ENCODE data around the gene TMX2. TPM values are rescaled to one million over a fixed set of nuclear protein-coding genes. Genes with fewer than 3 reads are reported as not detected.
A peak's percentile ranks its signal among the peaks of the same experiment; 100 is the strongest.

TMX2 gene
- polyA plus RNA-seq, 1 donor (not counting 4 experiments of a cell fraction or from before 2014, with no cell fraction given): 92.8 TPM

DNA sequence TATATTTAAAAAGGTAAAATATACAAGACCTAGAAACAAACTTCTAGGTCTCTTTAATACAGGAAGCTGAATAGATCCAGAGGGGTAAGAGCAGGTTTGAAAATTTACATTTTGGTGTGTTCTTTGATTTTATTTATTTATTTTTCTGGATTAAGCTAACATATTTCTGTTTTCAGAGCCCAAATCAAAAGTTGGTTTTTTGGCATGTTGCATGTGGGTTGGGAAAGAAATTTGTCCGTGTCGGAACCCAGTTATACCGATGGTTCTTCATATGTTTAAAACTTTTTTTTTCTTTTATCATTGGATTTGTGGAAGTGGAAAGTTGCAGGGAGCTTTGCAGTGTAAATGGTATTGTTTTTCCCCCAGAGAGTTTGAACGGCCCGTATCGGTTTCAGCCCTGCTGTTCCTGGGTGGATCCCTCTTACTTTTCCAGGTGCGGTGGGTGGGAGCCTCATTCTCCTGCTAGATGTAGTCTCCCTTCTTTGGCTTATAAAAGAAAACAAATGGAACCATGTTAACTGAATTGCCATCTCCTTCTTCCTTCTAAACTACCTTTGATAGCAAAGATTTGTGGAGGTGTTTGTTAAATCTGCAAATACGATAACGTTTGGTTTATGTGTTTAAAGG lies 50.0 kb downstream of the TMX2 start:
- peaks cover 21% of the 10 kb centered on the region for H4K20me1 ChIP-seq (ENCODE audit: control insufficient read depth, extremely low read depth, insufficient read depth, low read length)
- TF ChIP-seq, protein P1, sequence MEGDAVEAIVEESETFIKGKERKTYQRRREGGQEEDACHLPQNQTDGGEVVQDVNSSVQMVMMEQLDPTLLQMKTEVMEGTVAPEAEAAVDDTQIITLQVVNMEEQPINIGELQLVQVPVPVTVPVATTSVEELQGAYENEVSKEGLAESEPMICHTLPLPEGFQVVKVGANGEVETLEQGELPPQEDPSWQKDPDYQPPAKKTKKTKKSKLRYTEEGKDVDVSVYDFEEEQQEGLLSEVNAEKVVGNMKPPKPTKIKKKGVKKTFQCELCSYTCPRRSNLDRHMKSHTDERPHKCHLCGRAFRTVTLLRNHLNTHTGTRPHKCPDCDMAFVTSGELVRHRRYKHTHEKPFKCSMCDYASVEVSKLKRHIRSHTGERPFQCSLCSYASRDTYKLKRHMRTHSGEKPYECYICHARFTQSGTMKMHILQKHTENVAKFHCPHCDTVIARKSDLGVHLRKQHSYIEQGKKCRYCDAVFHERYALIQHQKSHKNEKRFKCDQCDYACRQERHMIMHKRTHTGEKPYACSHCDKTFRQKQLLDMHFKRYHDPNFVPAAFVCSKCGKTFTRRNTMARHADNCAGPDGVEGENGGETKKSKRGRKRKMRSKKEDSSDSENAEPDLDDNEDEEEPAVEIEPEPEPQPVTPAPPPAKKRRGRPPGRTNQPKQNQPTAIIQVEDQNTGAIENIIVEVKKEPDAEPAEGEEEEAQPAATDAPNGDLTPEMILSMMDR (optimal IDR thresholded peaks at IDR 0.05 in 1 of 3, IDR thresholded peaks at IDR 0.05 in 1 of 3, conservative IDR thresholded peaks at IDR 0.05 in 1 of 3; ENCODE audit: extremely low read depth in 1 of 3, insufficient read depth in 2 of 3, low read length in 3 of 3): no peak
- TF ChIP-seq EZH2 (IDR thresholded peaks at IDR 0.05; ENCODE audit: low read length): no peak
- peaks cover 0 to 1% of the 10 kb centered on the region in 2 experiments for H3K36me3 ChIP-seq (ENCODE audit: control insufficient read depth in 2 of 2, extremely low read depth in 1 of 2, insufficient read depth in 2 of 2, low read length in 2 of 2)
- no peaks in the 10 kb centered on the region for H3K27me3 ChIP-seq (ENCODE audit: control insufficient read depth, extremely low read depth, insufficient read depth, low read length)
- no peaks in the 10 kb centered on the region for H3K9me3 ChIP-seq (ENCODE audit: control insufficient read depth, low read depth, low read length)
- H3K27ac ChIP-seq (ENCODE audit: control insufficient read depth, insufficient read depth, low read length): peak overlapping the region; percentile 100
- dilution Hi-C loops (cut with MboI; ENCODE audit: extremely low pct_ligation_motif_present, low sequenced_read_pairs): no loop called here
- FAIRE-seq (no peak), DNase-seq (ENCODE audit: low read depth, low spot score) (no peak)
- H3K9ac ChIP-seq (ENCODE audit: control insufficient read depth, extremely low read depth, insufficient read depth, low read length): peak overlapping the region; percentile 99
- peak overlapping the region; percentile 63 to 100 (median 99) for H3K4me3 ChIP-seq (ENCODE audit: control insufficient read depth in 2 of 3, extremely low read depth in 1 of 3, insufficient read depth in 2 of 3, low read depth in 1 of 3, low read length in 3 of 3)
- peak overlapping the region; percentile 74 for H3K4me2 ChIP-seq (ENCODE audit: control insufficient read depth, extremely low read depth, insufficient read depth, low read depth, low read length)
- H2AFZ ChIP-seq (ENCODE audit: control insufficient read depth, low read length): no peak overlapping the region
- H3K79me2 ChIP-seq (ENCODE audit: control insufficient read depth, insufficient read depth, low read length): peaks cover 56% of the 10 kb centered on the region
- H3K4me1 ChIP-seq (ENCODE audit: control insufficient read depth, extremely low read depth, insufficient read depth, low read length): peaks cover 29% of the 10 kb centered on the region
- no peaks in the 10 kb centered on the region for H3K9me1 ChIP-seq (ENCODE audit: control insufficient read depth, extremely low read depth, insufficient read depth, low read length)

DNA sequence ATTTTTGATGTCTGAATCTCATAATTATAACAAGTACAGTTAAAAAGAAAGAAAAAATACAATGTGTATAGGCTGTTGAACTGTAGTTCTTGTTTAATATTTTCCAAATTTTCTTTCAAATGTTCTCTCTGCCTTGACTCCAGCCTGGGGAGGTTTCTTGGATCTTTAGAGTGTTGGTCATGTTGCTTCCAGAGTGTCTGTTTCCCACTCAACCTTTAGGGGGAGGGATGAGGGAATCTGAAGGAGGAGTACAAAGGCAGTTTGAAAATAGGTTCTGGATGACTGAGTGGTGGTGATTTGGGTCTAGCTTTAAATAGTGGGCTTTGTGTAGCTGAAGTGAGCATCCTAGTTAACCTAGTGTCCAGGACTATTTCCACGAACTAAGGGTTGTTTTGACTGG lies 51.2 kb downstream of the TMX2 start:
- peaks cover 25% of the 10 kb centered on the region for H4K20me1 ChIP-seq (ENCODE audit: control insufficient read depth, extremely low read depth, insufficient read depth, low read length)
- FAIRE-seq: no peak
- peak overlapping the region; percentile 74 for H3K4me2 ChIP-seq (ENCODE audit: control insufficient read depth, extremely low read depth, insufficient read depth, low read depth, low read length)
- peak overlapping the region; percentile 100 for H3K27ac ChIP-seq (ENCODE audit: control insufficient read depth, insufficient read depth, low read length)
- dilution Hi-C loops (cut with MboI; ENCODE audit: extremely low pct_ligation_motif_present, low sequenced_read_pairs): no loop called here
- no peaks in the 10 kb centered on the region for H3K9me1 ChIP-seq (ENCODE audit: control insufficient read depth, extremely low read depth, insufficient read depth, low read length)
- peaks cover 29% of the 10 kb centered on the region for H3K4me1 ChIP-seq (ENCODE audit: control insufficient read depth, extremely low read depth, insufficient read depth, low read length)
- TF ChIP-seq, protein P1 (optimal IDR thresholded peaks at IDR 0.05 in 1 of 3, IDR thresholded peaks at IDR 0.05 in 1 of 3, conservative IDR thresholded peaks at IDR 0.05 in 1 of 3; ENCODE audit: extremely low read depth in 1 of 3, insufficient read depth in 2 of 3, low read length in 3 of 3): peak; percentile 20 to 46 (median 30)
- no peak for TF ChIP-seq EZH2 (IDR thresholded peaks at IDR 0.05; ENCODE audit: low read length)
- H3K4me3 ChIP-seq (ENCODE audit: control insufficient read depth in 2 of 3, extremely low read depth in 1 of 3, insufficient read depth in 2 of 3, low read depth in 1 of 3, low read length in 3 of 3): peak overlapping the region; percentile 63 to 100 (median 99)
- H3K79me2 ChIP-seq (ENCODE audit: control insufficient read depth, insufficient read depth, low read length): peaks cover 66% of the 10 kb centered on the region
- H3K36me3 ChIP-seq (ENCODE audit: control insufficient read depth in 2 of 2, extremely low read depth in 1 of 2, insufficient read depth in 2 of 2, low read length in 2 of 2): peaks cover 0 to 2% of the 10 kb centered on the region in 2 experiments
- peak overlapping the region; percentile 99 for H3K9ac ChIP-seq (ENCODE audit: control insufficient read depth, extremely low read depth, insufficient read depth, low read length)
- H2AFZ ChIP-seq (ENCODE audit: control insufficient read depth, low read length): no peak overlapping the region
- no peaks in the 10 kb centered on the region for H3K9me3 ChIP-seq (ENCODE audit: control insufficient read depth, low read depth, low read length)
- H3K27me3 ChIP-seq (ENCODE audit: control insufficient read depth, extremely low read depth, insufficient read depth, low read length): no peaks in the 10 kb centered on the region
- no peak for DNase-seq (ENCODE audit: low read depth, low spot score)

Data from keratinocyte (primary cell).